NCI-H82 (cell line): Measurements from ENCODE around the gene FAM107B.

Source experiments
- DNase-seq: peaks from one replicate; lab custom pipeline; 2025; lab: John Stamatoyannopoulos, UW

Gene FAM107B

DNA sequence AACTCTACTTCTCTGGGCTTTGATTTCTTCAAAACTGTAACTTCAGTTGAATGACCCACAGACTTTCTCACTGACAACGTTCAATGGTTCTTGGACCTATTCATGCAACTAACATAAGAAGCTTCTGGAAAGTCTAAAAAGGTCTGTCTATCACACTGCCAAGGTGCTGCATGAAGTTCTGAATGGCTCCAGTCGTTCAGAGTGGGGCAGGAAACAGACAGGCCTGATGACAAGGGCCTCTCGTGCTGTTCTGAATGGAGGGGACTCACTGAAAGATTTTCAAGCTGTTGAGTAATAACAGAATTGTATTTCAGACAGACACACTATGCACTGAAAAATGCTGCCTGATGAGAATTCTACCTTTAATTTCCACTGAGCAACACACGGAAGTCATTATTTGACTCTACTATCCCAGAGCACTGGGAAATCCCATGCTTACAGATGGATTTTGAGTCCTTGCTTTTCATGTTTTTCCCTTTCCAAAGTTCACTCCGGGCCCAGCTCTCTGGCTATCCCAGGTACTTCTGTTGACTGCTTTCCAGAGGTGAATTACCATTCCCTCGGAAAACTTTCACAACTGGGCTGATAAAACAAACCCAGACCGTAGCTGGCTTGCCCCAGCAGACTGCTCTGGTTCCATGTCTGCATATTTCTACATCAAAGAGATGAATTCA, 239.1 kb downstream of the FAM107B start:
- no peak for DNase-seq

GRCh38 chr10:14534152-14534551, 240.5 kb downstream of the FAM107B start:
- no peak for DNase-seq

DNA sequence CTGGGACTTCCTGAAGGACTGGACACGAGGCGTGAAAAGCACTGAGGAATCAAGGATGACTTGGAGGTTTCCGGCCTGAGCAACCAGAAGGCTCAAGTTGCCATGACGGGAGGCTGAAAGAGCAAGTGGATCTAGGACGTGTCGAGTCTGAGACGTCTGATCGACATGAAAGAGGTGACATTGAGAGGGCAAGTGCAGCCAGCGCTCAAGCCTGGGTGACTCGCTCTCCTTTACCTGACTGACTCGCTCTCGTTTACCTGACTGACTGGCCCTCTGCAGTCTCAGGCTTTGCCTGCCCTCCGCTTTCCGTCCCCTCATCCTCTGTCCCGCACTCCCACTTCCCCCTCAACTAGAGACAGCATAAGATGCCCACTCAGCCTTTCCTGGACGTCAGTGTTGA, 241.4 kb downstream of the FAM107B start:
- DNase-seq, result no peak

DNA sequence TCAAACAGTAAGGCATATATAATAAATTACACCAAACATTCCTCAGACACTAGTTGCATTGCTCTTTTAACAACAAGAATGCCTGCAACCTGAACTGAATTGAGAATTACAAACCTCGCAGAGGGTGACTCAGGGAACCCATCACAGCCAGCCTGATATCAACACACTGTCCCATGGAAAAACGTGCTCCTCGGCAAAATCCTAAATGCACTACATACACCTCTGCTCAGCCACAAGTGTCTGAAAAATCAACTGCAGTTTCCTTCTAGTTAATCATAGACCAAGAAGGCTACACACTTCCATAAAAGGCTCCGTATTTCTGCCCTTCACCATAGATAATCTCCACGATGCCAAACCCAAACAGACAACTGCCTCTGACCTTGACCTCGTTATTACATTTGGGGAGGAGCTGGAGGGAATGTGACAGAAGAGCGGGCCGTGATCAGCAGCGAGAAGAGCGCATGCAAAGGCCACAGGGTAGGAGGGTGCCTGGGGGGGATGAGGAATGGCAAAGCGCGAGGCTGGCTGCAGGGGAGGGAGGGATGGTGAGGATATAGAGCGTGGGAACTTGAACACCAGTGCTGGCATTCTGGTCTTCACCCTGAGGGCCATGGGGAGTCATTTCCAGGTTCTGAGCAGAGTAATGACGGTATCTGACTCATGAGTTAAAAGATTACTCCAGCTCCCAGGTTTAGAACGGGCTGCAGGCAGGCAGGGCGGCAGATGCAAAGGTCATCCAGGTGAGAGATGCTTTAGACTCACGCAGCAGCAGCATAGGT, 242.0 kb downstream of the FAM107B start:
- no peak for DNase-seq

DNA sequence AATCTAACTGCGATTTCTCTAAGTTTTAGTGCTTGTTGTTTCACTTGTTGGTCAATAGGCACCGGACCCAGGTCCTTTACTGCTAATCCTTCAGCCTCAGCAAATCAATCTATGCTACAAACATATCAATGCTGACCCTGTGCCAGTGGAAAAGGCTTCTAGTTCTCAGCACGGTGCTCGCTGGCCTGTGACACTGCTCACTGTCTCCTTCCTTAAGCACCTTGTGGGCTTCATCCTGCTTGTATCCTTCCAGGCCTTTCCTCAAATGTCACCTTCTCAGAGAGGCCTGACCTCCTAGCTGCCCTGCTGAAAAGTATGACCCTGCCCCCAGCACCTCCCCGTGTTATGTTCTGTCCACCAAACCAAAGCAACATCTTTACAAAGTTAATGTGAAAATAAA, 242.7 kb downstream of the FAM107B start:
- DNase-seq, result no peak

DNA sequence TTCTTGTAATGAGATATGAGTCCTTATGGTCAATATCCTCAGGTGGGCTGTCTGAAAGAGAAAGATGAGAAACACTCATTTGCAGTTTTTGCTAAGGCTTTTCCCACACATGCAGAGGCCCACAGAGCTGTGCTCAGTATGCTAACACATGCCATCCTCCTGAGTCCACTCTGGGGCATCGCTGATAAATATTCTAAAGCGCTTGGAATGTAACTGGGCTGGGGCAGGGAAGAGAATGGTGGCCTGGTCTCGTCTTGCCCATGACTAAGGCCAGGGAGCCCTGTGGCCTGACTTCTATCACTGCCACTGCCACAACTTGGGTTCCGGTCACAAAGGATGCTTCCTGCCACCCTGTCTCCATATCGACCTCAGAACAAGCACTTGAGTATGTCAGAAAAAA, 244.2 kb downstream of the FAM107B start:
- DNase-seq, result no peak

DNA sequence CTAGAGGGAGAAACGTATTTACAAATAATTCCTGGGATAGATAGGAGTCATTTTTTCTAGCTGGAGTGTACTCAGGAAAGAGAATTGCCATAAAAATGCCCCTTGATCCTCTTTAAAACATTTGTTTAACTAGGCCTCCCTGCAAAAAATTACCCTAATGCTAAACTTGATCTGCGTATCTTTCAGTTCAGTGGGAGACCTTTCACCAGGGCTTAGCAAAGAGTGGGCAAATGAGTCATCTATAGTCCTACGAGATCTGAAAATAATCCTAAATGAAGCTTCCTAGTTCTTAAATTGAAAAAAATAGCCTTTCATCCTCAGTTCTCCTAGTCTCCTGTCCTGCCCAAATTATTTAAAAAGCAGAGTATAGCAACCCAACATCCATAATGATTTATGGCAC, 245.3 kb downstream of the FAM107B start:
- no peak for DNase-seq

DNA sequence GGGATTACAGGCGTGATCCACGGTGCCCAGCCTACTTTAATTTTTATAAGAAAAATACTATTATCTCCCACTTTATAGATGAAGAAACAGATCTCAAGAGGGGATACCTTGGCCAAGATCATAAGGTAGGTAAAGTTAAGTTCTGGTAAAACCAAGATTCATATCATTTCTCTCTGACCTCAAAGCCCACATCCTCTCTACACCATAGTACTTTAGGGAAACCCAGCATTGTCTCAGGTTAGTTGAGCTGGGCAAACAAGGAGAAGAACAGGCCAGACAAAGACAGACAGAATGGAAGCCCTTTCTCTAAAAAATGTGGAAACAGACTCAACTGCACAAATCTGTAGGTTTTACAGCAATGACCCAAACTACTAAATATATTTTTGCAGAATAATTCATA, 246.2 kb downstream of the FAM107B start:
- no peak for DNase-seq

DNA sequence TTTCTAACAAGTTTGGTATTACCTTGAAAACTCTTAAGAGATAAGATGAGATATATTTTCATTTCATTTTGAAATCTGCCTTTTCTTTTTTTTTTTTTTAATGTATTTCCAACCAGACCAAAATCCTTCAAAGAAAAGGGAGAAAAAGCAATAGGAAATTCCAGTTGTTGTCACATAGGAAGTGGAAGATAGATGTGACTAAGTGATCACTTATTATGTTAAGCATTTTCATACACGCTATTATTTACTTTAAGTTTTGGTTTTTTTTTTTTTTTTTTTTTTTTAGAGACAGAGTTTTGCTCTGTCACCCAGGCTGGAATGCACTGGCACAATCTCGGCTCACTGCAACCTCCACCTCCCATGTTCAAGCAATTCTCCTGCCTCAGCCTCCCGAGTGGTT, 246.8 kb downstream of the FAM107B start:
- no peak for DNase-seq

DNA sequence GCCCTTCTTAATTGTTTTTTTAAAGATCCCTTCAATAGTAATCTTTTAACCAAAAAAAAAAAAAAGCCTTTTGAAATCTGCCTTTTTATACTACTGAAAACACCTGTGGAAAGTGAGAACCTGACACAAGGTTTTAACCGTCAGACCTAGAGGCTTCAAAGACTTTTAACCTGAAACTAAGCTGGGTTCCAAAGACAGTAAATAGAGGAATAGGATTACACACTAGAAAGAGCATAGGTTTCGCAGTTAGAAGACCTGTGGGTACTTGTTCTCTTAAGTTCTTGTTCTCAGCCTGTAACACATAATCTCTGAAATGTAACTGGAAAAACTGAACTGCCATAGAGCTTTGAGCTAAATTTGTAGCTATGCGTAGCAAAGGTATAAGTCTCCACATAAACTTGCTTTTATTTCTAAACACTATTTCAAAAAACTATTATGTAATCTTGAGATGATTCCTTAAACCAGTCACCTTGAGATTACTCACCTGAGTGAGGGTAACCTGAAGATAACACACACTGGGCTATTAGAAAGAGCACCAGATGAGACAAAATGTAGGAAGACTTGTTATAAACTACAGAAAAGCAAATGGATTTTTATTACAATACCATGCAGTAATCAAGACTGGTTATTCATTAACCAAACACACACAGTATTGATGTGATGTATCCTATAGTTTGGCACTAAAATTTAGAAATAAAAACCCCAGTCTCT, 247.4 kb downstream of the FAM107B start:
- no peak for DNase-seq

GRCh38 chr10:14526326-14526725, 248.4 kb downstream of the FAM107B start:
- no peak for DNase-seq

DNA sequence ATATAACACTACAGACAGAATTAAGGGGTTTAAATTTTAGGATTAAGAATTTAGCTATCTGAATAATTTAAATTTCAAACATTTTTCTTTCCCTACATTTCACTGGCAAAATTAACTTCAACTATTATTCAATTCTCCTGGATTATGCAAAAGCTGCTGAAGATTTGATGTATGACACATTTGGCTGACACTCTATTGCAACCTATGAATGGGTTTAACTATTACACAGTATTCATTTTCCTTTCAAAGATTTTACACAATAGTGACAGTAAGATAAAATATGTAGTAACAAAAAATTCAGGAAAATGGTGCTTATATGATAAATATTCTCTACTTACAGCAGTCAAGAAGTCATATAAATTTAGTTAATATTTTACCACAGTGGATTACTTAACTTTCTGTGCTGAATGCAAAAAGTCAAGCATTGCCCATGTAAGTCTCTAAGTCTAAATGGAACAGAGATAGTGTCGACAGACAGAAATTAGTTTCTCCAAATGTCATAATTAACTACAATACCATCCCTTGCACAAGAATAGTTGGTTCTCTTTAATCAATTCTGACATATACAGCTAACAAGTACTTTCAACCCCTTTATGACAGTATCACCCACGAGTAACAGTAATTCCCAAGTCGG, 249.9 kb downstream of the FAM107B start:
- no peak for DNase-seq

DNA sequence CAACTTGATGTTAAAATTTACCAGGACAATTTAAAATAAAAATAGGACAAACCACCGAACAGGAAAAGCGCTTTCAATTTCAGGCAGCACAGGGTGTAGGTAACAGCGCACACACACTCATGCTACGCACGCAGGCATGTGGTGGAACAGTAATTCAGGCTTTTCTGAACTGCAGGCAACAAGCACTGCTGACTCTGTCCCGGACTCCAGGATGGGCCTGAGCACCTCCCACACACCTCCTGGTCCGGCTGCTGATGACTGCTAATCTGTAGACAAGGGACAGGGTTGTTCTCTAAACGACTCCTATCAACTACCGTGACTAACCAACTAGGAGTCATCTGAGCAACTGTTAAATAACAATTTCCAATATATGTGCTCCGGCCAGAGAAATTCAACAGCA, 251.4 kb downstream of the FAM107B start:
- no peak for DNase-seq

GRCh38 chr10:14519785-14520184, 254.9 kb downstream of the FAM107B start:
- no peak for DNase-seq

DNA sequence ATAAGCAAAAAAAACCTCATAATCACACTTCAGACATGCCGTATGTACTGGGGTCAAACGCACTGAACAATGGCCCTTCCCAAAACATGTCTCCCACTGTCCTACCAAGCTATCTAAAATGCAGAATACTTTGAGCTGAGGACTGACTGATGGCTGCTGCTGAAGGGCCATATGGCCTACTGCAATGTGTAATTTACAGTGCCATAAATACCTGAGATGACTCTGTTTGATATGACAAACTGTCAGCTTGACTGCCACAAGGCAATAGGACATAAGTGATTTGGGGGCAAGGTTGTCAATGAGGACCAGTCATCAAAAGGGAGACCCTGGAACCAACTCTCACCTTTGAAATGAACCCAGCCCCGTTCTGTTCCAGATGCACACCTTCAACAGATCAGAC, 256.5 kb downstream of the FAM107B start:
- no peak for DNase-seq

DNA sequence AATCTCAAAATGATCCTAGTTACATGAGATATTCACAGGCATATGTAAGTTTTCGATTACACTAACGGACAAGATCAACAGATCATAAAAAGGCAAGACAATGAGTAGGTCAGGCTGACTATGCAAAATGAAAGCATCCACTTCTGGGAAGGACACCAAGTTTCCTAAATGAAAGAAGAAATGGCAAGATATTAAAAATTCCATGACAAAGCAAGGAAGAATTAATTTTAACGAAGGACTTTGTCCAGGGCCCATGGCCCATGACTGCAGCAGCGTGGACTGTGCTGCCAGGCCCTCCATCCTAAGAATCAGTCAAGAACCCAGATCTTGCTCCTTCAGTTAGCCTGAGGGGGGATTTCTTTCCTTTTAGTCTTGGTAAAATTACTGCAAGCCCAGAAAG, 261.6 kb downstream of the FAM107B start:
- no peak for DNase-seq

- no peak for DNase-seq
Measured at GRCh38 chr10:14510346-14510745, 264.4 kb downstream of the FAM107B start.

- DNase-seq, result no peak
Measured at GRCh38 chr10:14508725-14509124, 266.0 kb downstream of the FAM107B start.

- DNase-seq, result no peak
Measured at GRCh38 chr10:14507781-14508180, 266.9 kb downstream of the FAM107B start.

GRCh38 chr10:14507176-14507575, 267.5 kb downstream of the FAM107B start:
- DNase-seq, result no peak

DNA sequence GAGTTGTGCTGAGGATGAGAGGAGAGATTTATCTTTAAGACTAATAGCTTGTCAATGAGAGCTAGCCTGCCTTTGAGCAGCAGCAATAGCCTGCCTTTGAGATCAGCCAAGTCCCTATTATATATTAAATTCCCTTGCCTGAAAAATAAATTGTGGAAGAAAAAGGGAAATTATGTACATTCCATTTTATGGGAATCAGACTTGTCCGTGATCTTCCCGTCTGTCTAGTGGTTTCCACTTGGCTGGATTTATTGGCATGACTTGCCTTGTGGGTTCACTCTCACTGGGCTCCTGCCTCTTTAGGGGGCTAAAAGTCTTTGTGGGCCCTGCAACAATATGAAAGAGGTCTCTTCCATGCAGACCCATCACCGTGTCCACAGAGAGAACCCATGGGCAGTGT, 272.3 kb downstream of the FAM107B start:
- DNase-seq, result no peak

- no peak for DNase-seq
Measured at GRCh38 chr10:14500172-14500765, 274.4 kb downstream of the FAM107B start.

GRCh38 chr10:14499601-14499904, 275.1 kb downstream of the FAM107B start:
- DNase-seq, result no peak
